Glutamatergic neuron (in vitro differentiated cells): ENCODE results near the gene ADAMTS13. TPM values are rescaled to one million over a fixed set of nuclear protein-coding genes. Genes with fewer than 3 reads are reported as not detected.

ENCODE experiments used
- DNase-seq: peaks from one replicate; pipeline ENCODE4 v3.0.0; 2022
- H3K27ac Mint-ChIP-seq: one replicate; pipeline ENCODE4 v1.8.0; 2020; ENCODE audit warnings: mild to moderate bottlenecking, mixed read lengths, inconsistent platforms; ENCODE audit not compliant: unreplicated experiment
- H3K27me3 Mint-ChIP-seq: one replicate; pipeline ENCODE4 v1.8.0; 2020; ENCODE audit warnings: mild to moderate bottlenecking, moderate library complexity, mixed read lengths, inconsistent platforms; ENCODE audit not compliant: unreplicated experiment
- H3K36me3 Mint-ChIP-seq: one replicate; pipeline ENCODE4 v1.8.0; 2020; ENCODE audit warnings: mild to moderate bottlenecking, mixed read lengths, inconsistent platforms; ENCODE audit not compliant: unreplicated experiment
- H3K4me1 Mint-ChIP-seq: one replicate; pipeline ENCODE4 v1.8.0; 2020; ENCODE audit warnings: mild to moderate bottlenecking, low read depth, mixed read lengths, inconsistent platforms; ENCODE audit not compliant: unreplicated experiment
- H3K4me3 Mint-ChIP-seq: one replicate; pipeline ENCODE4 v1.8.0; 2020; ENCODE audit warnings: mild to moderate bottlenecking, mixed read lengths, inconsistent platforms; ENCODE audit not compliant: unreplicated experiment
- H3K9me3 Mint-ChIP-seq: one replicate; pipeline ENCODE4 v1.8.0; 2020; ENCODE audit warnings: mild to moderate bottlenecking, moderate library complexity, mixed read lengths, inconsistent platforms; ENCODE audit not compliant: unreplicated experiment
- total RNA-seq: library from RNA; stranded (reverse); fragmentation: NEBNext Ultra II Directional; extraction: Animal tissue kit (Norgen Biotek cat#: 25700); gene quantifications from one replicate; pipeline ENCODE4 v1.2.1, GENCODE V29; 2021; ENCODE audit not compliant: unreplicated experiment
- TF ChIP-seq, protein P1 (sequence below): fragments of 200-600 bp; sonication (generic); IDR thresholded peaks from one replicate; pipeline ENCODE4 v1.5.0; 2021; ENCODE audit not compliant: partially characterized antibody, unreplicated experiment

The ADAMTS13 gene
- total RNA-seq, 1 donor from 2014 or later, result 27.9 TPM

DNA sequence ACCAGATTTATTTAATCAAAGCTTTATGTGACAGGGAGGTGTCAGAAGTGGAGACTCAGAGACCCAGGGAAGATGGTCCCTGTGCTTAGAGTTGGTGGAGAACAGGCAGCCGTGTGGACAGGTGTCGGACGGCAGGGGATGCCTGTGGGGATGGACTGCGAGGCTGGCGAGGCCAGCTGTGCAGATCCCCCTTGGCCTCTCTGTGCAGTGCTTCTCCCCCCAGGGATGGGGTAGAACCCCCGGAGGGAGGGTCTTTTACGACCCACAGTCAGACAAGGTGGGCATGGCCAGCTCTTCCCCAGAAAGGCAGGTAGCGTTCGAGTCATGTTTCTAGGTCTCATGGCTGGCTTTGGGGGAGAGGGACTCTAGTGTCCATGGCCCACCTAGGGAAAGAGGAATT is 61.4 kb downstream of the ADAMTS13 start:
- H3K4me3 Mint-ChIP-seq, result no peak overlapping the region
- peaks cover 2% of the 10 kb centered on the region for H3K9me3 Mint-ChIP-seq
- H3K4me1 Mint-ChIP-seq, result peaks cover 9% of the 10 kb centered on the region
- peaks cover 5% of the 10 kb centered on the region for H3K27me3 Mint-ChIP-seq
- peak; percentile 7 for DNase-seq
- H3K27ac Mint-ChIP-seq, result no peak overlapping the region
- TF ChIP-seq, protein P1, sequence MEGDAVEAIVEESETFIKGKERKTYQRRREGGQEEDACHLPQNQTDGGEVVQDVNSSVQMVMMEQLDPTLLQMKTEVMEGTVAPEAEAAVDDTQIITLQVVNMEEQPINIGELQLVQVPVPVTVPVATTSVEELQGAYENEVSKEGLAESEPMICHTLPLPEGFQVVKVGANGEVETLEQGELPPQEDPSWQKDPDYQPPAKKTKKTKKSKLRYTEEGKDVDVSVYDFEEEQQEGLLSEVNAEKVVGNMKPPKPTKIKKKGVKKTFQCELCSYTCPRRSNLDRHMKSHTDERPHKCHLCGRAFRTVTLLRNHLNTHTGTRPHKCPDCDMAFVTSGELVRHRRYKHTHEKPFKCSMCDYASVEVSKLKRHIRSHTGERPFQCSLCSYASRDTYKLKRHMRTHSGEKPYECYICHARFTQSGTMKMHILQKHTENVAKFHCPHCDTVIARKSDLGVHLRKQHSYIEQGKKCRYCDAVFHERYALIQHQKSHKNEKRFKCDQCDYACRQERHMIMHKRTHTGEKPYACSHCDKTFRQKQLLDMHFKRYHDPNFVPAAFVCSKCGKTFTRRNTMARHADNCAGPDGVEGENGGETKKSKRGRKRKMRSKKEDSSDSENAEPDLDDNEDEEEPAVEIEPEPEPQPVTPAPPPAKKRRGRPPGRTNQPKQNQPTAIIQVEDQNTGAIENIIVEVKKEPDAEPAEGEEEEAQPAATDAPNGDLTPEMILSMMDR, result no peak
- H3K36me3 Mint-ChIP-seq, result no peaks in the 10 kb centered on the region

DNA sequence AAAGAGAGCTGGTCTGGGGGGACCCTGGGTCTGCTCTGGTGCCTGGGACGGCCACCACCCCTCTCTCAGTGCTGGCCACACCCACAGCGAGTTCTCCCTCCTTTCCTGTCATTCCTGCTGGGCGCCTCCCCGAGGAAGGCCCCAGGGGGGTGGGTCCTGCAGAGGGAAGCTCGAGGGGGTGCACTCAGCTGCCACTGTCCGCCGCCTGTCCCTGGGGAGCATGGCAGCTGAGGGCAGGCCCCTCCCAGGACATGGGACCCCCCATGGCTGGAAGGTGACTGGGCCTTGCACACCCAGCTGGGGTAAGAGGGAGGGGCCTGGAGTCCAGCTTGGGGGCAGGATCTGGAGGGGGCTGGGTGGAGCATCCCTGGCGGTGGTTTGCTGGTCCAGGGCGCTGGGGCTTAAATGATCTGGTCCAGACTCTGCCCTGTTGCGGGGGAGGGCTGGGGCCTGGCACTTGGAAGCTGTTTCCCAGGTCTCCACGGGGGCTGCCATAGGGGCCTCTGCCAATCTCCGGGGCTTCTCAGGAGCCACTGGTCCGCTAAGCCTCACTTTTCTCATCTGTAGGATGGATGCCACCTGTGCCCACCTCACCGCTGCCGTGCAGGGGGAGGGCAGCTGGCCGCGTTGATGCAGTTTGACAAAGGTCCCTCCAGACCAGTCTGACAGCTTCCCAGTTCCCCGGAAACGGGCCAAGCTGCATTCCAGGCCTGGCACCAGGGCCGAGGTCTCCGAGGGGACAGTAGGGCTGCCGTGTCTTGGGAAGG is 62.7 kb downstream of the ADAMTS13 start:
- DNase-seq, result peak; percentile 36
- H3K27me3 Mint-ChIP-seq, result peaks cover 8% of the 10 kb centered on the region
- no peaks in the 10 kb centered on the region for H3K36me3 Mint-ChIP-seq
- H3K27ac Mint-ChIP-seq, result no peak overlapping the region
- peaks cover 3% of the 10 kb centered on the region for H3K9me3 Mint-ChIP-seq
- peaks cover 11% of the 10 kb centered on the region for H3K4me1 Mint-ChIP-seq
- TF ChIP-seq, protein P1, result no peak
- H3K4me3 Mint-ChIP-seq, result no peak overlapping the region

- no peak overlapping the region for H3K4me3 Mint-ChIP-seq
- TF ChIP-seq, protein P1, result no peak
- H3K27me3 Mint-ChIP-seq, result peaks cover 8% of the 10 kb centered on the region
- H3K9me3 Mint-ChIP-seq, result peaks cover 1% of the 10 kb centered on the region
- H3K36me3 Mint-ChIP-seq, result no peaks in the 10 kb centered on the region
- DNase-seq, result peak; percentile 20
- H3K4me1 Mint-ChIP-seq, result peaks cover 10% of the 10 kb centered on the region
- H3K27ac Mint-ChIP-seq, result no peak overlapping the region
Measured at GRCh38 chr9:133485531-133486260, 63.5 kb downstream of the ADAMTS13 start.

- peaks cover 7% of the 10 kb centered on the region for H3K4me1 Mint-ChIP-seq
- peak; percentile 23 for DNase-seq
- H3K9me3 Mint-ChIP-seq, result peaks cover 1% of the 10 kb centered on the region
- H3K27me3 Mint-ChIP-seq, result peaks cover 8% of the 10 kb centered on the region
- TF ChIP-seq, protein P1, result no peak
- no peak overlapping the region for H3K4me3 Mint-ChIP-seq
- H3K27ac Mint-ChIP-seq, result no peak overlapping the region
- H3K36me3 Mint-ChIP-seq, result no peaks in the 10 kb centered on the region
Measured at GRCh38 chr9:133487331-133487725, 65.2 kb downstream of the ADAMTS13 start.
